Lung (tissue), 12 donors: ENCODE measurements around the gene DUS2. TPM values are rescaled to one million over a fixed set of nuclear protein-coding genes. Genes with fewer than 3 reads are reported as not detected.
"Not testable (repeated sequence)": the region's sequence is repeated elsewhere in the genome, so short reads cannot be mapped to it uniquely, and the experiment has no call there.

Experiments used
- ATAC-seq: fragments of 200-7000 bp; cut with Tn5 transposase; one replicate; pipeline ENCODE4 v1.9.1; 2020; ENCODE audit warnings: moderate number of reproducible peaks; ENCODE audit not compliant: insufficient read depth, low FRiP score
- DNase-seq, 3 donors: peaks; one replicate each; pipeline ENCODE4 v3.0.0-alpha.2; 2013 to 2017
- H3K27ac ChIP-seq, 2 donors: one replicate each; pipeline ENCODE4 v1.5.1; 2013; ENCODE audit warnings: mild to moderate bottlenecking in 2 of 2, moderate library complexity in 2 of 2, control low read depth in 1 of 2, inconsistent platforms in 1 of 2, low read depth in 1 of 2, low read length in 1 of 2
- H3K27me3 ChIP-seq, 3 donors: one replicate each; pipeline ENCODE4 v1.5.1; 2013; ENCODE audit warnings: low read length in 2 of 3; ENCODE audit not compliant: control insufficient read depth in 3 of 3, insufficient read depth in 3 of 3
- H3K36me3 ChIP-seq, 4 donors: one replicate each; pipeline ENCODE4 v1.5.1; 2013; ENCODE audit warnings: low read length in 4 of 4, mild to moderate bottlenecking in 1 of 4, moderate library complexity in 1 of 4; ENCODE audit not compliant: control insufficient read depth in 4 of 4, insufficient read depth in 4 of 4
- H3K4me1 ChIP-seq, 5 donors: one replicate each; pipeline ENCODE4 v1.5.1; 2013; ENCODE audit warnings: low read length in 5 of 5, mild to moderate bottlenecking in 2 of 5, moderate library complexity in 1 of 5; ENCODE audit not compliant: control insufficient read depth in 5 of 5, insufficient read depth in 5 of 5
- H3K4me3 ChIP-seq: one replicate; pipeline ENCODE4 v1.5.1; 2013; ENCODE audit warnings: mild to moderate bottlenecking, control low read depth, moderate library complexity
- H3K9ac ChIP-seq, 2 donors: one replicate each; pipeline ENCODE4 v1.5.1; 2013; ENCODE audit warnings: low read length in 2 of 2, control low read depth in 1 of 2; ENCODE audit not compliant: insufficient read depth in 1 of 2
- H3K9me3 ChIP-seq, 4 donors: one replicate each; pipeline ENCODE4 v1.5.1; 2013; ENCODE audit warnings: low read length in 3 of 4, mild to moderate bottlenecking in 1 of 4, moderate library complexity in 1 of 4; ENCODE audit not compliant: control insufficient read depth in 4 of 4, insufficient read depth in 3 of 4
- CTCF ChIP-seq: IDR thresholded peaks from 2 replicates; pipeline ENCODE4 v1.5.1; 2012; ENCODE audit warnings: mild to moderate bottlenecking; ENCODE audit errors: control extremely low read depth, extremely low read depth
- WGBS, 2 donors: extraction: QIAGEN DNeasy Blood & Tissue Kit; methylation state at CpG; one replicate each; pipeline ENCODE4 v1.1.7; 2013; 5-methylcytosine and 5-hydroxymethylcytosine counted together
- polyA plus RNA-seq, 2 donors: library from polyadenylated mRNA; stranded (reverse); fragments of 200-250 nt; gene quantifications; one replicate each; pipeline ENCODE4 v1.2.1, GENCODE V29; 2013
- total RNA-seq, 2 donors: library from RNA; depleted of rRNA in 1 of 2; stranded (reverse); fragments of >200 nt in 1 of 2; gene quantifications; one replicate each; pipeline ENCODE4 v1.2.1, GENCODE V29; 2014 to 2021
- donor health status: control.
- donor health status: control.
- donor health status: Bipolar disorder and iron deficiency.
- donor health status: healthy.
- donor health status: DM: yes; HTN: yes; CAD: no.

Gene DUS2
- total and polyA plus RNA-seq, 4 donors: 8.1 to 17.1 (median 13.7) TPM

DNA sequence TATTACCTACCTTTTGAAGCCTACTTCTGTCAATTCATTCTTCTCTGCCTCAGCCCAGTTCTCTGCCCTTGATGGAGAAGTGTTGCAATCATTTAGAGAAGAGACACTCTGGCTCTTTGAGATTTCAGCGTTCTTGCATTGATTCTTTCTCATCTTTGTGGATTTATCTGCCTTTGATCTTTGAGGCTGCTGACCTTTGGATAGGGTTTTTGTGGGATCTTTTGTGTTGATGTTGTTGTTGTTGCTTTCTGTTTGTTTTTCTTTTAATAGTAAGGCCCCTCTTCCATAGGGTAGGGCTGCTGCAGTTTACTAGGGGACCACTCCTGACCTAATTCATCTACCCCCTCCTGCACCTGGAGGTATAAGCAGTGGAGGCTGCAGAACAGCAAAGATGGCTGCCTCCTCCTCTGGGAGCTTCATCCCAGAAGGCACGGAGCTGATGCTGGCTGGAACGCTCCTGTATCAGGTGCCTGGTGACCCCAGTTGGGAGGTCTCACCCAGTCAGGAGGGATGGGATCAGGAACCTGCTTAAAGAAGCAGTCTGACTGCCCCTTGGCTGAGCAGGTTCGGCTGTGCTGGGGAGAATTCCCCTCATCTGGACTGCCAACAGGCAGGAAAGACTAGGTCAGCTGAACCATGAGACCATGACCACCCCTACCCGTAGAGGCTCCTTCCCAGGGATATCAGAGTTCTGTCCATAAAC lies 90.1 kb downstream of the DUS2 start:
- no peak for DNase-seq
- Histone ChIP-seq H3K4me1 (peaks cover 0 to 6% (median 0%) of the 10 kb centered on the region in 5 donors), H3K9ac (no peak overlapping the region), H3K27ac (no peak overlapping the region), H3K27me3 (no peaks in the 10 kb centered on the region), H3K9me3 (peaks cover 0 to 8% (median 1%) of the 10 kb centered on the region in 4 donors), H3K4me3 (no peak overlapping the region), H3K36me3 (peaks cover 0 to 2% (median 0%) of the 10 kb centered on the region in 4 donors)
- no peak for TF ChIP-seq CTCF
- no peak for ATAC-seq
- 80 to 81% methylated on average over 5 of the region's 5 CpGs for WGBS, 2 donors

- H3K4me1 ChIP-seq: peaks cover 0 to 6% (median 0%) of the 10 kb centered on the region in 5 donors
- no peak overlapping the region for H3K4me3 ChIP-seq
- peaks cover 0 to 6% (median 1%) of the 10 kb centered on the region in 4 donors for H3K9me3 ChIP-seq
- DNase-seq: no peak
- ATAC-seq: no peak
- peaks cover 0 to 2% (median 0%) of the 10 kb centered on the region in 4 donors for H3K36me3 ChIP-seq
- 96% methylated on average over 12 of the region's 12 CpGs for WGBS, 2 donors
- no peaks in the 10 kb centered on the region for H3K27me3 ChIP-seq
- TF ChIP-seq CTCF: no peak
- no peak overlapping the region for H3K9ac ChIP-seq
- H3K27ac ChIP-seq: no peak overlapping the region
These were observed 90.7 kb downstream of the DUS2 start for GRCh38 chr16:68113765-68114240.

GRCh38 chr16:68114939-68115338 lies 91.9 kb downstream of the DUS2 start:
- DNase-seq, H3K4me3 ChIP-seq, H3K36me3 ChIP-seq, H3K9ac ChIP-seq, H3K27me3 ChIP-seq, ATAC-seq, H3K27ac ChIP-seq, H3K9me3 ChIP-seq, H3K4me1 ChIP-seq: not testable (repeated sequence)
- 63 to 75% methylated on average over 8 of the region's 8 CpGs for WGBS, 2 donors

GRCh38 chr16:68115851-68116250 lies 92.8 kb downstream of the DUS2 start:
- DNase-seq (no peak), ATAC-seq (no peak)
- H3K4me1 ChIP-seq: peaks cover 0 to 6% (median 0%) of the 10 kb centered on the region in 5 donors
- H3K27ac ChIP-seq: no peak overlapping the region
- TF ChIP-seq CTCF: no peak
- no peak overlapping the region for H3K4me3 ChIP-seq
- WGBS, 2 donors: 60 to 79% methylated on average over 2 of the region's 2 CpGs
- H3K9me3 ChIP-seq: peaks cover 0 to 4% (median 1%) of the 10 kb centered on the region in 4 donors
- no peak overlapping the region for H3K9ac ChIP-seq
- H3K36me3 ChIP-seq: peaks cover 0 to 2% (median 0%) of the 10 kb centered on the region in 4 donors
- no peaks in the 10 kb centered on the region for H3K27me3 ChIP-seq
